GM12878 (cell line): ENCODE results near the gene MOCS1. TPM values are rescaled to one million over a fixed set of nuclear protein-coding genes. Genes with fewer than 3 reads are reported as not detected.

Source experiments
- ATAC-seq: fragments of 200-7000 bp; cut with Tn5 transposase; 3 replicates; pipeline ENCODE4 v1.9.1; 2020; ENCODE audit warnings: mild to moderate bottlenecking, moderate library complexity
- BruUV-seq: library from RNA; stranded (reverse); fragments of 400-500 nt; replicated peaks from 2 replicates; lab custom pipeline; 2021; lab: Mats Ljungman, UMichigan
- CTCF ChIA-PET: fragments of 300-600 bp; sonication (Branson Sonifier 250); formaldehyde crosslinking; extraction: SDS; loops from one replicate; lab custom pipeline; 2021; ENCODE audit warnings: inconsistent platforms; lab: Yijun Ruan, JAX
- POLR2A ChIA-PET: fragments of 350-600 bp; formaldehyde crosslinking; extraction: SDS; loops from one replicate; lab custom pipeline; 2021; ENCODE audit warnings: inconsistent platforms; lab: Charles Lee
- RAD21 ChIA-PET: fragments of 300-600 bp; sonication (Branson Sonifier 250); formaldehyde crosslinking; loops from one replicate; lab custom pipeline; 2023; ENCODE audit warnings: antibody characterized with exemption; ENCODE audit not compliant: unreplicated experiment; lab: Charles Lee
- SMC1A ChIA-PET: fragments of 300-600 bp; sonication (Branson Sonifier 250); formaldehyde crosslinking; loops from one replicate; lab custom pipeline; 2023; ENCODE audit not compliant: unreplicated experiment, uncharacterized antibody; lab: Charles Lee
- DNase-seq: peaks from one replicate; pipeline ENCODE4 v3.0.0-alpha.2; 2011; ENCODE audit warnings: low read depth, low spot score
- FAIRE-seq: peaks from 3 replicates; lab custom pipeline; 2011; peaks lifted over from hg19 to GRCh38; lab: Jason Lieb, UNC
- H2AFZ ChIP-seq: 2 replicates; pipeline ENCODE4 v1.6.0; 2011; ENCODE audit warnings: low read depth, low read length, control low read depth; ENCODE audit not compliant: control insufficient read depth
- H3K27ac ChIP-seq: 2 replicates; pipeline ENCODE4 v1.5.1; 2011; ENCODE audit warnings: control low read depth; ENCODE audit not compliant: control insufficient read depth, insufficient read depth
- H3K27me3 ChIP-seq, 2 experiments: replicated peaks in 1 of 2; 2 replicates each; pipeline versions ENCODE4 v1.6.0 to v1.6.1; 2011; ENCODE audit warnings: low read length in 1 of 2; ENCODE audit not compliant: control insufficient read depth in 2 of 2, insufficient read depth in 2 of 2
- H3K36me3 ChIP-seq, 2 experiments: 2 replicates each; pipeline ENCODE4 v1.5.1; 2011; ENCODE audit warnings: low read length in 1 of 2; ENCODE audit not compliant: control insufficient read depth in 2 of 2, insufficient read depth in 2 of 2
- H3K4me1 ChIP-seq: 2 replicates; pipeline ENCODE4 v1.6.1; 2011; ENCODE audit warnings: mild to moderate bottlenecking, low read length, moderate library complexity, mixed read lengths; ENCODE audit not compliant: control insufficient read depth, insufficient read depth
- H3K4me2 ChIP-seq: 2 replicates; pipeline ENCODE4 v1.6.0; 2011; ENCODE audit warnings: control low read depth; ENCODE audit not compliant: control insufficient read depth, insufficient read depth
- H3K4me3 ChIP-seq: fragments of 200-600 bp; sonication (generic); 2 replicates; pipeline ENCODE4 v1.5.1; 2016
- H3K79me2 ChIP-seq: 2 replicates; pipeline ENCODE4 v1.6.0; 2011; ENCODE audit warnings: low read length; ENCODE audit not compliant: control insufficient read depth, insufficient read depth
- H3K9ac ChIP-seq: 2 replicates; pipeline ENCODE4 v1.8.0; 2011; ENCODE audit warnings: low read length, control low read depth, mixed read lengths; ENCODE audit not compliant: control insufficient read depth, insufficient read depth
- H3K9me3 ChIP-seq: replicated peaks from 3 replicates; pipeline ENCODE4 v1.5.1; 2011; ENCODE audit warnings: mild to moderate bottlenecking, low read length; ENCODE audit not compliant: control insufficient read depth, insufficient read depth
- H4K20me1 ChIP-seq: 2 replicates; pipeline ENCODE4 v1.6.0; 2011; ENCODE audit not compliant: control insufficient read depth, insufficient read depth
- ASH2L ChIP-seq: fragments of 300-600, 200-600 bp; sonication (generic); IDR thresholded peaks from 2 replicates; pipeline ENCODE4 v1.6.1; 2017; ENCODE audit warnings: low read depth, mild to moderate bottlenecking, borderline replicate concordance
- BMI1 ChIP-seq: fragments of 450-650 bp; IDR thresholded peaks from 2 replicates; pipeline ENCODE4 v1.6.1; 2016; ENCODE audit warnings: mild to moderate bottlenecking, moderate library complexity, borderline replicate concordance
- EZH2 ChIP-seq: IDR thresholded peaks from 2 replicates; pipeline ENCODE4 v1.6.1; 2012; ENCODE audit warnings: low read depth, mild to moderate bottlenecking, control low read depth, inconsistent platforms, low read length, borderline replicate concordance; ENCODE audit not compliant: control insufficient read depth
- HDAC2 ChIP-seq: fragments of 200-600 bp; sonication (generic); IDR thresholded peaks from 2 replicates; pipeline ENCODE4 v1.6.1; 2017
- MTA2 ChIP-seq: fragments of 450-650 bp; IDR thresholded peaks from 2 replicates; pipeline ENCODE4 v1.6.1; 2016; ENCODE audit warnings: low read depth, mild to moderate bottlenecking, moderate library complexity
- MTA3 ChIP-seq: IDR thresholded peaks from 2 replicates; pipeline ENCODE4 v1.6.1; 2012; ENCODE audit warnings: low read length, inconsistent platforms, borderline replicate concordance
- RBBP5 ChIP-seq: fragments of 200-600 bp; sonication (generic); conservative IDR thresholded peaks from 2 replicates; pipeline ENCODE4 v1.6.1; 2016
- RELA ChIP-seq: fragments of 450-650 bp; IDR thresholded peaks from 2 replicates; pipeline ENCODE4 v1.8.0; 2014; ENCODE audit warnings: borderline replicate concordance; ENCODE audit not compliant: partially characterized antibody
- SMAD5 ChIP-seq: IDR thresholded peaks from 2 replicates; pipeline ENCODE4 v1.6.1; 2016; ENCODE audit warnings: antibody characterized with exemption, low read depth
- SREBF1 ChIP-seq: IDR thresholded peaks from 2 replicates; pipeline ENCODE4 v1.6.1; 2012; ENCODE audit warnings: mild to moderate bottlenecking, low read length
- TCF12 ChIP-seq: IDR thresholded peaks from 2 replicates; pipeline ENCODE4 v1.6.1; 2011; ENCODE audit warnings: low read depth, mild to moderate bottlenecking, low read length
- TCF3 ChIP-seq: IDR thresholded peaks from 2 replicates; pipeline ENCODE4 v1.6.1; 2012; ENCODE audit warnings: low read depth, mild to moderate bottlenecking, low read length, borderline replicate concordance; ENCODE audit not compliant: insufficient read depth
- YBX1 ChIP-seq: fragments of 450-650 bp; IDR thresholded peaks from 2 replicates; pipeline ENCODE4 v1.6.1; 2016; ENCODE audit warnings: antibody characterized with exemption
- WGBS: methylation state at CpG from one replicate; pipeline ENCODE4 v1.1.6; 2016; ENCODE audit warnings: low lambda C conversion rate; ENCODE audit not compliant: insufficient replicate concordance, insufficient coverage; ENCODE audit errors: missing lambda C conversion rate; 5-methylcytosine and 5-hydroxymethylcytosine counted together
- in situ Hi-C: fragments of 300-500 bp; cut with MboI; formaldehyde crosslinking; loops from 9 replicates; pipeline ENCODE4 v1.14.3; 2018; ENCODE audit warnings: mixed read lengths
- intact Hi-C: fragments of 100-400 bp; cut with micrococcal nuclease; formaldehyde crosslinking; loops from one replicate; pipeline ENCODE4 v1.14.2; 2022; ENCODE audit not compliant: unreplicated experiment
- polyA plus RNA-seq, 11 experiments: library from polyadenylated mRNA; depleted of rRNA in 4 of 11; unstranded in 6 of 11; stranded (reverse) in 5 of 11; fragments of >200 nt; fragmentation: Nextera tagmentation in 4 of 11; fragmentation: Illumina TruSeq in 1 of 11; extraction: Ambion mirVana in 4 of 11; extraction: Trizol in 1 of 11; gene quantifications; 1 replicate in 1 of 11; 2 replicates in 10 of 11; pipeline versions ENCODE4 v1.2.1 to v1.2.3, GENCODE V29; 2011 to 2016; ENCODE audit warnings: inconsistent platforms in 2 of 11, missing spikeins in 2 of 11, low read depth in 1 of 11
- total RNA-seq, 4 experiments: library from RNA; depleted of rRNA in 3 of 4; stranded (reverse); fragments of >200 nt in 3 of 4; fragmentation: Illumina TruSeq in 1 of 4; extraction: Trizol in 1 of 4; gene quantifications; 2 replicates each; pipeline versions ENCODE4 v1.2.1 to v1.2.3, GENCODE V29; 2013 to 2021
- TF ChIP-seq, protein P1 (sequence below): IDR thresholded peaks from 2 replicates; pipeline ENCODE4 v1.6.1; 2012; ENCODE audit warnings: low read length, inconsistent platforms
- TF ChIP-seq, protein P2 (sequence below): IDR thresholded peaks from 2 replicates; pipeline ENCODE4 v1.6.1; 2012; ENCODE audit warnings: improper control_type of control experiment, low read depth, low read length; ENCODE audit not compliant: insufficient replicate concordance
- TF ChIP-seq, protein P3 (sequence below): fragments of 150-350 bp; IDR thresholded peaks from 2 replicates; pipeline ENCODE4 v1.6.1; 2014; ENCODE audit warnings: mild to moderate bottlenecking, low read depth, low read length

The MOCS1 gene
- total and polyA plus RNA-seq, 10 of the 15 experiments (the other 5 are each of a cell fraction or from before 2014, with no cell fraction given) = 0.02 to 5.4 (median 0.16) TPM; not detected in 2

DNA sequence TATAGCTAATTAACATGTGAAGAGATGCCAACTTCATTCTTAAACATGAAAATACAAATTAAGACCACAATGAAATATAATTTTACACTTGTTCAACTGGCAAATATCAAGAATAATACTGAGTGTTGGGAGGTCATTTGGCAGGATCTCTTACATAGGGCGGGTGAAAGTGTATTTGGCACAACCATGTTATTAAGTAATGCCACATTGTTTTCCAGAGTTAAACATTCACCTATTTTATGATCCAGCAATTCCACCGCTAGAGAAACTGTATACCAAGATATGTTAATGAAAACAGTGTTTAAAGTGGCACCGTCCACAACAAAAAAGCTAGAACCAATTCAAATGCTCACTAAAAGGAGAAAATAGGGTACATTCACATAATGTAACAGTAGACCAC is 14.1 kb downstream of the MOCS1 start:
- DNase-seq (no peak), ATAC-seq (no peak), FAIRE-seq (no peak)
- ChIA-PET SMC1A (no interaction called here), RAD21 (no interaction called here), CTCF (interaction anchor here (1.8 kb wide), 1 partner anchor 10 kb away, joined by 4 read pairs; no protein-coding TSS in a partner anchor), POLR2A (interaction anchor here (0.6 kb wide), 1 partner anchor 730 kb away, joined by 3 read pairs; no protein-coding TSS in a partner anchor)
- no peaks in the 10 kb centered on the region for H3K36me3 ChIP-seq
- intact Hi-C loops (no loop called here), in situ Hi-C loops (no loop called here)
- H3K9me3 ChIP-seq = no peaks in the 10 kb centered on the region
- no peaks in the 10 kb centered on the region for H4K20me1 ChIP-seq
- no peak overlapping the region for H3K4me3 ChIP-seq
- H3K9ac ChIP-seq = no peak overlapping the region
- no peaks in the 10 kb centered on the region for H3K4me1 ChIP-seq
- no peak overlapping the region for H3K4me2 ChIP-seq
- no peaks in the 10 kb centered on the region for H3K79me2 ChIP-seq
- H2AFZ ChIP-seq = no peak overlapping the region
- H3K27ac ChIP-seq = no peak overlapping the region
- no peaks in the 10 kb centered on the region for H3K27me3 ChIP-seq
- 42% methylated on average over 3 of the region's 3 CpGs for WGBS
- BruUV-seq = no TSS peak
- TF ChIP-seq ASH2L (no peak), TCF12 (no peak), MTA2 (no peak), TCF3 (no peak), EZH2 (no peak), RELA (no peak), SREBF1 (no peak), RBBP5 (no peak), BMI1 (no peak), SMAD5 (no peak), MTA3 (no peak), HDAC2 (no peak), YBX1 (no peak)
- TF ChIP-seq, protein P1, sequence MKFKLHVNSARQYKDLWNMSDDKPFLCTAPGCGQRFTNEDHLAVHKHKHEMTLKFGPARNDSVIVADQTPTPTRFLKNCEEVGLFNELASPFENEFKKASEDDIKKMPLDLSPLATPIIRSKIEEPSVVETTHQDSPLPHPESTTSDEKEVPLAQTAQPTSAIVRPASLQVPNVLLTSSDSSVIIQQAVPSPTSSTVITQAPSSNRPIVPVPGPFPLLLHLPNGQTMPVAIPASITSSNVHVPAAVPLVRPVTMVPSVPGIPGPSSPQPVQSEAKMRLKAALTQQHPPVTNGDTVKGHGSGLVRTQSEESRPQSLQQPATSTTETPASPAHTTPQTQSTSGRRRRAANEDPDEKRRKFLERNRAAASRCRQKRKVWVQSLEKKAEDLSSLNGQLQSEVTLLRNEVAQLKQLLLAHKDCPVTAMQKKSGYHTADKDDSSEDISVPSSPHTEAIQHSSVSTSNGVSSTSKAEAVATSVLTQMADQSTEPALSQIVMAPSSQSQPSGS = no peak
- TF ChIP-seq, protein P2, sequence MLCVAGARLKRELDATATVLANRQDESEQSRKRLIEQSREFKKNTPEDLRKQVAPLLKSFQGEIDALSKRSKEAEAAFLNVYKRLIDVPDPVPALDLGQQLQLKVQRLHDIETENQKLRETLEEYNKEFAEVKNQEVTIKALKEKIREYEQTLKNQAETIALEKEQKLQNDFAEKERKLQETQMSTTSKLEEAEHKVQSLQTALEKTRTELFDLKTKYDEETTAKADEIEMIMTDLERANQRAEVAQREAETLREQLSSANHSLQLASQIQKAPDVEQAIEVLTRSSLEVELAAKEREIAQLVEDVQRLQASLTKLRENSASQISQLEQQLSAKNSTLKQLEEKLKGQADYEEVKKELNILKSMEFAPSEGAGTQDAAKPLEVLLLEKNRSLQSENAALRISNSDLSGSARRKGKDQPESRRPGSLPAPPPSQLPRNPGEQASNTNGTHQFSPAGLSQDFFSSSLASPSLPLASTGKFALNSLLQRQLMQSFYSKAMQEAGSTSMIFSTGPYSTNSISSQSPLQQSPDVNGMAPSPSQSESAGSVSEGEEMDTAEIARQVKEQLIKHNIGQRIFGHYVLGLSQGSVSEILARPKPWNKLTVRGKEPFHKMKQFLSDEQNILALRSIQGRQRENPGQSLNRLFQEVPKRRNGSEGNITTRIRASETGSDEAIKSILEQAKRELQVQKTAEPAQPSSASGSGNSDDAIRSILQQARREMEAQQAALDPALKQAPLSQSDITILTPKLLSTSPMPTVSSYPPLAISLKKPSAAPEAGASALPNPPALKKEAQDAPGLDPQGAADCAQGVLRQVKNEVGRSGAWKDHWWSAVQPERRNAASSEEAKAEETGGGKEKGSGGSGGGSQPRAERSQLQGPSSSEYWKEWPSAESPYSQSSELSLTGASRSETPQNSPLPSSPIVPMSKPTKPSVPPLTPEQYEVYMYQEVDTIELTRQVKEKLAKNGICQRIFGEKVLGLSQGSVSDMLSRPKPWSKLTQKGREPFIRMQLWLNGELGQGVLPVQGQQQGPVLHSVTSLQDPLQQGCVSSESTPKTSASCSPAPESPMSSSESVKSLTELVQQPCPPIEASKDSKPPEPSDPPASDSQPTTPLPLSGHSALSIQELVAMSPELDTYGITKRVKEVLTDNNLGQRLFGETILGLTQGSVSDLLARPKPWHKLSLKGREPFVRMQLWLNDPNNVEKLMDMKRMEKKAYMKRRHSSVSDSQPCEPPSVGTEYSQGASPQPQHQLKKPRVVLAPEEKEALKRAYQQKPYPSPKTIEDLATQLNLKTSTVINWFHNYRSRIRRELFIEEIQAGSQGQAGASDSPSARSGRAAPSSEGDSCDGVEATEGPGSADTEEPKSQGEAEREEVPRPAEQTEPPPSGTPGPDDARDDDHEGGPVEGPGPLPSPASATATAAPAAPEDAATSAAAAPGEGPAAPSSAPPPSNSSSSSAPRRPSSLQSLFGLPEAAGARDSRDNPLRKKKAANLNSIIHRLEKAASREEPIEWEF = no peak
- TF ChIP-seq, protein P3, sequence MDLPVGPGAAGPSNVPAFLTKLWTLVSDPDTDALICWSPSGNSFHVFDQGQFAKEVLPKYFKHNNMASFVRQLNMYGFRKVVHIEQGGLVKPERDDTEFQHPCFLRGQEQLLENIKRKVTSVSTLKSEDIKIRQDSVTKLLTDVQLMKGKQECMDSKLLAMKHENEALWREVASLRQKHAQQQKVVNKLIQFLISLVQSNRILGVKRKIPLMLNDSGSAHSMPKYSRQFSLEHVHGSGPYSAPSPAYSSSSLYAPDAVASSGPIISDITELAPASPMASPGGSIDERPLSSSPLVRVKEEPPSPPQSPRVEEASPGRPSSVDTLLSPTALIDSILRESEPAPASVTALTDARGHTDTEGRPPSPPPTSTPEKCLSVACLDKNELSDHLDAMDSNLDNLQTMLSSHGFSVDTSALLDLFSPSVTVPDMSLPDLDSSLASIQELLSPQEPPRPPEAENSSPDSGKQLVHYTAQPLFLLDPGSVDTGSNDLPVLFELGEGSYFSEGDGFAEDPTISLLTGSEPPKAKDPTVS = no peak
